ENCODE results near the gene SSNA1. TPM values are rescaled to one million over a fixed set of nuclear protein-coding genes. Genes with fewer than 3 reads are reported as not detected.

SSNA1 gene
- total and polyA plus RNA-seq, 9 of the 15 experiments (the other 6 are each of a cell fraction or from before 2014, with no cell fraction given), result 1.9 to 130 (median 57.1) TPM

GRCh38 chr9:137178201-137178938, 10.1 kb upstream of the SSNA1 start:
- Histone ChIP-seq H3K4me1 (replicated peaks in 1 of 2; ENCODE audit: control insufficient read depth in 2 of 2, insufficient read depth in 2 of 2, low read length in 2 of 2) (peaks cover 3 to 71% of the 10 kb centered on the region in 2 experiments; a peak in 3 of 5 replicates), H3K36me3 (ENCODE audit: control insufficient read depth, insufficient read depth, low read length) (peaks cover 47% of the 10 kb centered on the region; the same call in 1 of the 3 replicates), H3K4me3 (no peak overlapping the region), H3K4me2 (ENCODE audit: insufficient read depth, low read length) (no peak overlapping the region), H3K9me1 (ENCODE audit: control insufficient read depth, insufficient read depth, low read length) (no peaks in the 10 kb centered on the region), H3K27me3 (ENCODE audit: control insufficient read depth in 2 of 2, insufficient read depth in 2 of 2, low read length in 2 of 2) (no peaks in the 10 kb centered on the region), H3K9ac (ENCODE audit: insufficient read depth in 1 of 2, low read depth in 2 of 2, low read length in 2 of 2) (peak overlapping the region in 1 of 2 experiments; percentile 83; a peak in 2 of 4 replicates), H4K20me1 (replicated peaks; ENCODE audit: control insufficient read depth, insufficient read depth, low read length) (0 out of 2 replicates have a peak, but pooled peaks cover 5% of the 10 kb centered on the region), H3K79me2 (ENCODE audit: control insufficient read depth, insufficient read depth, low read length) (no peaks in the 10 kb centered on the region), H3K27ac (ENCODE audit: extremely low read depth, low read depth, low read length) (peak overlapping the region; percentile 45; the same call in 1 of the 3 replicates), H3K9me3 (replicated peaks; ENCODE audit: control insufficient read depth, insufficient read depth, low read depth, low read length) (no peaks in the 10 kb centered on the region), H2AFZ (ENCODE audit: low read depth, low read length) (no peak overlapping the region)
- in situ Hi-C loops (cut with MboI), result no loop called here
- no TSS peak for BruUV-seq (replicated peaks)
- ATAC-seq, result peak; percentile 18; the same call in 2 of the 3 replicates
- 78% methylated on average over 18 of the region's 23 CpGs for WGBS (ENCODE audit: insufficient coverage, low coverage, missing lambda C conversion rate)
- DNase-seq (ENCODE audit: extremely low read depth in 1 of 4, low spot score in 3 of 4), result peak in 1 of 4 experiments; percentile 41
- CTCF ChIA-PET (ENCODE audit: low intra/inter-chr PET ratio), result interaction anchor here (0.6 to 0.7 kb wide), 2 partner anchors 28 to 47 kb away, joined by 3 read pairs; no protein-coding TSS in a partner anchor
- POLR2A ChIA-PET, result interaction anchor here (0.6 to 1.4 kb wide), 5 partner anchors 11 to 384 kb away, joined by 3 to 8 read pairs (median 3); partner anchors contain the start of genes SSNA1 and TUBB4B
- FAIRE-seq, result no peak
- intact Hi-C loops (cut with micrococcal nuclease), result no loop called here
- TF ChIP-seq THAP7 (CRISPR knock-in tag; IDR thresholded peaks at IDR 0.05) (no peak), ZC3H4 (CRISPR knock-in tag; IDR thresholded peaks at IDR 0.05; ENCODE audit: borderline replicate concordance) (no peak), EP400 (IDR thresholded peaks at IDR 0.05) (no peak), STAG1 (CRISPR knock-in tag; IDR thresholded peaks at IDR 0.05; ENCODE audit: borderline replicate concordance) (no peak), ZFX (CRISPR knock-in tag; IDR thresholded peaks at IDR 0.05) (no peak), ZNF592 (IDR thresholded peaks at IDR 0.05) (no peak; the same call in 1 of the 2 replicates), MAFG (tag; conservative IDR thresholded peaks at IDR 0.05) (0 out of 2 replicates have a peak, but pooled peaks have one; percentile 8), SMARCA4 (IDR thresholded peaks at IDR 0.05) (no peak), NCOA2 (IDR thresholded peaks at IDR 0.05; ENCODE audit: partially characterized antibody in 2 of 2) (no peak), CREBBP (IDR thresholded peaks at IDR 0.05; ENCODE audit: low read depth, low read length) (no peak), HMGN3 (IDR thresholded peaks at IDR 0.05; ENCODE audit: borderline replicate concordance, extremely low read depth, insufficient read length, low read depth, low read length) (no peak), SAFB (IDR thresholded peaks at IDR 0.05; ENCODE audit: borderline replicate concordance, low read depth, low read length) (no peak), ARID3B (CRISPR knock-in tag; IDR thresholded peaks at IDR 0.05; ENCODE audit: borderline replicate concordance) (no peak), BRD4 (IDR thresholded peaks at IDR 0.05) (no peak)
